WTC11 (cell line): ENCODE data around the gene CLDN6. TPM values are rescaled to one million over a fixed set of nuclear protein-coding genes. Genes with fewer than 3 reads are reported as not detected.

Experiments
- ATAC-seq: fragments of 200-7000 bp; cut with Tn5 transposase; 2 replicates; pipeline ENCODE4 v1.10.0; 2021; ENCODE audit warnings: mild to moderate bottlenecking, moderate library complexity
- CTCF ChIA-PET: fragments of 300-600 bp; sonication (Branson Sonifier 250); formaldehyde crosslinking; loops from one replicate; lab custom pipeline; 2021; ENCODE audit warnings: antibody characterized with exemption; lab: Charles Lee
- POLR2A ChIA-PET: fragments of 350-600 bp; sonication (Branson Sonifier 250); formaldehyde crosslinking; loops from one replicate; lab custom pipeline; 2021; ENCODE audit warnings: antibody characterized with exemption; lab: Charles Lee
- DNase-seq: peaks from one replicate; pipeline ENCODE4 v3.0.0; 2021; ENCODE audit warnings: low spot score
- H3K27ac Mint-ChIP-seq: 2 replicates; pipeline ENCODE4 v1.8.0; 2021; ENCODE audit warnings: mixed read lengths
- H3K27me3 Mint-ChIP-seq: 2 replicates; pipeline ENCODE4 v1.8.0; 2021; ENCODE audit warnings: low read depth, mild to moderate bottlenecking, moderate library complexity, mixed read lengths
- H3K36me3 Mint-ChIP-seq: 2 replicates; pipeline ENCODE4 v1.8.0; 2021; ENCODE audit warnings: mixed read lengths
- H3K4me1 Mint-ChIP-seq: 2 replicates; pipeline ENCODE4 v1.8.0; 2022; ENCODE audit warnings: mixed read lengths
- H3K4me3 Mint-ChIP-seq: 2 replicates; pipeline ENCODE4 v1.8.0; 2021; ENCODE audit warnings: mild to moderate bottlenecking, moderate library complexity, mixed read lengths
- H3K9me3 Mint-ChIP-seq: 2 replicates; pipeline ENCODE4 v1.8.0; 2021; ENCODE audit warnings: mixed read lengths
- ATF2 ChIP-seq: sonication (generic); formaldehyde crosslinking; IDR thresholded peaks from 2 replicates; pipeline ENCODE4 v1.8.1; 2022; ENCODE audit warnings: low read depth, missing genetic modification reagents, borderline replicate concordance
- ELF4 ChIP-seq: sonication (generic); formaldehyde crosslinking; IDR thresholded peaks from 2 replicates; pipeline ENCODE4 v1.8.1; 2022; ENCODE audit warnings: low read depth, mild to moderate bottlenecking, moderate library complexity, missing genetic modification reagents
- ETV6 ChIP-seq: sonication (generic); formaldehyde crosslinking; IDR thresholded peaks from 2 replicates; pipeline ENCODE4 v1.8.1; 2022; ENCODE audit warnings: mild to moderate bottlenecking, missing genetic modification reagents
- FOXK1 ChIP-seq: sonication (generic); formaldehyde crosslinking; IDR thresholded peaks from 2 replicates; pipeline ENCODE4 v1.8.0; 2022; ENCODE audit warnings: mild to moderate bottlenecking, moderate library complexity, missing genetic modification reagents
- FOXP1 ChIP-seq: sonication (generic); formaldehyde crosslinking; IDR thresholded peaks from 2 replicates; pipeline ENCODE4 v1.8.0; 2022; ENCODE audit warnings: missing genetic modification reagents, mild to moderate bottlenecking, moderate library complexity, borderline replicate concordance
- JUN ChIP-seq: sonication (generic); formaldehyde crosslinking; IDR thresholded peaks from 2 replicates; pipeline ENCODE4 v1.8.0; 2023; ENCODE audit warnings: mild to moderate bottlenecking, missing genetic modification reagents
- MLX ChIP-seq: sonication (generic); formaldehyde crosslinking; IDR thresholded peaks from 2 replicates; pipeline ENCODE4 v1.8.1; 2023; ENCODE audit warnings: mild to moderate bottlenecking, missing genetic modification reagents, moderate library complexity
- MXD4 ChIP-seq: fragments of 250-450 bp; sonication (Bioruptor Pico); IDR thresholded peaks from 2 replicates; pipeline ENCODE4 v1.8.0; 2021; ENCODE audit warnings: mild to moderate bottlenecking, moderate library complexity, borderline replicate concordance
- NR1H2 ChIP-seq: sonication (generic); formaldehyde crosslinking; IDR thresholded peaks from 2 replicates; pipeline ENCODE4 v1.9.0; 2021; ENCODE audit warnings: mild to moderate bottlenecking, moderate library complexity, missing genetic modification reagents
- RELA ChIP-seq: sonication (generic); formaldehyde crosslinking; IDR thresholded peaks from 2 replicates; pipeline ENCODE4 v1.8.1; 2022; ENCODE audit warnings: missing genetic modification reagents, mild to moderate bottlenecking, borderline replicate concordance
- SOX15 ChIP-seq: fragments of 250-450 bp; sonication (Bioruptor Pico); IDR thresholded peaks from 2 replicates; pipeline ENCODE4 v1.9.0; 2021; ENCODE audit warnings: mild to moderate bottlenecking
- SP1 ChIP-seq: sonication (generic); formaldehyde crosslinking; conservative IDR thresholded peaks from 2 replicates; pipeline ENCODE4 v1.8.1; 2022; ENCODE audit warnings: missing genetic modification reagents
- TEAD1 ChIP-seq: sonication (generic); formaldehyde crosslinking; IDR thresholded peaks from 2 replicates; pipeline ENCODE4 v1.8.0; 2022; ENCODE audit warnings: mild to moderate bottlenecking, missing genetic modification reagents
- ZNF281 ChIP-seq: sonication (generic); formaldehyde crosslinking; IDR thresholded peaks from 2 replicates; pipeline ENCODE4 v1.8.0; 2023; ENCODE audit warnings: mild to moderate bottlenecking, missing genetic modification reagents
- ZNF425 ChIP-seq: fragments of 250-450 bp; sonication (Bioruptor Pico); conservative IDR thresholded peaks from 2 replicates; pipeline ENCODE4 v1.9.0; 2021; ENCODE audit warnings: mild to moderate bottlenecking
- ZNF512 ChIP-seq: sonication (generic); formaldehyde crosslinking; IDR thresholded peaks from 2 replicates; pipeline ENCODE4 v1.8.1; 2022; ENCODE audit warnings: missing genetic modification reagents, borderline replicate concordance
- ZNF671 ChIP-seq: fragments of 250-450 bp; sonication (Bioruptor Pico); IDR thresholded peaks from 2 replicates; pipeline ENCODE4 v1.8.0; 2021; ENCODE audit warnings: mild to moderate bottlenecking
- total RNA-seq: library from RNA; stranded (reverse); gene quantifications from 3 replicates; pipeline ENCODE4 v1.2.3, GENCODE V29; 2021
- TF ChIP-seq, protein P1 (sequence below): sonication (generic); formaldehyde crosslinking; IDR thresholded peaks from 2 replicates; pipeline ENCODE4 v1.8.1; 2023; ENCODE audit warnings: mild to moderate bottlenecking, moderate library complexity, missing genetic modification reagents
- TF ChIP-seq, protein P2 (sequence below): fragments of 250-450 bp; sonication (Bioruptor Pico); IDR thresholded peaks from 2 replicates; pipeline ENCODE4 v2.1.2; 2022; ENCODE audit warnings: mild to moderate bottlenecking, moderate library complexity

Gene CLDN6
- total RNA-seq, 1 experiment from 2014 or later: 746 TPM

GRCh38 chr16:2983706-2984136 lies 34.3 kb downstream of the CLDN6 start (continued):
- TF ChIP-seq ZNF425 (CRISPR knock-in tag): no peak
- no peak for TF ChIP-seq SOX15 (CRISPR knock-in tag)
- TF ChIP-seq, protein P1, sequence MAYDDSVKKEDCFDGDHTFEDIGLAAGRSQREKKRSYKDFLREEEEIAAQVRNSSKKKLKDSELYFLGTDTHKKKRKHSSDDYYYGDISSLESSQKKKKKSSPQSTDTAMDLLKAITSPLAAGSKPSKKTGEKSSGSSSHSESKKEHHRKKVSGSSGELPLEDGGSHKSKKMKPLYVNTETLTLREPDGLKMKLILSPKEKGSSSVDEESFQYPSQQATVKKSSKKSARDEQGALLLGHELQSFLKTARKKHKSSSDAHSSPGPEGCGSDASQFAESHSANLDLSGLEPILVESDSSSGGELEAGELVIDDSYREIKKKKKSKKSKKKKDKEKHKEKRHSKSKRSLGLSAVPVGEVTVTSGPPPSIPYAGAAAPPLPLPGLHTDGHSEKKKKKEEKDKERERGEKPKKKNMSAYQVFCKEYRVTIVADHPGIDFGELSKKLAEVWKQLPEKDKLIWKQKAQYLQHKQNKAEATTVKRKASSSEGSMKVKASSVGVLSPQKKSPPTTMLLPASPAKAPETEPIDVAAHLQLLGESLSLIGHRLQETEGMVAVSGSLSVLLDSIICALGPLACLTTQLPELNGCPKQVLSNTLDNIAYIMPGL: peak; percentile 57; the same call in 1 of the 2 replicates
- no peak for TF ChIP-seq RELA (CRISPR knock-in tag)
- TF ChIP-seq ZNF671 (CRISPR knock-in tag): no peak
- no peak for TF ChIP-seq NR1H2 (CRISPR knock-in tag)
- TF ChIP-seq MLX (CRISPR knock-in tag): no peak
- peak; percentile 60; the same call in 1 of the 2 replicates for TF ChIP-seq ETV6 (CRISPR knock-in tag)
- TF ChIP-seq ELF4: no peak
- no peak for TF ChIP-seq TEAD1
- TF ChIP-seq MXD4 (CRISPR knock-in tag): no peak

GRCh38 chr16:2982402-2982801 lies 35.6 kb downstream of the CLDN6 start:
- H3K4me3 Mint-ChIP-seq: peak overlapping the region; percentile 79
- ChIA-PET CTCF (interaction anchor here (0.6 to 3.9 kb wide), 16 partner anchors 9 to 107 kb away, joined by 3 to 43 read pairs (median 4); partner anchors contain the start of genes KREMEN2 and TNFRSF12A), POLR2A (interaction anchor here (1.0 to 2.8 kb wide), 2 partner anchors 13 to 25 kb away, joined by 3 to 11 read pairs; partner anchors contain the start of gene PAQR4)

DNA sequence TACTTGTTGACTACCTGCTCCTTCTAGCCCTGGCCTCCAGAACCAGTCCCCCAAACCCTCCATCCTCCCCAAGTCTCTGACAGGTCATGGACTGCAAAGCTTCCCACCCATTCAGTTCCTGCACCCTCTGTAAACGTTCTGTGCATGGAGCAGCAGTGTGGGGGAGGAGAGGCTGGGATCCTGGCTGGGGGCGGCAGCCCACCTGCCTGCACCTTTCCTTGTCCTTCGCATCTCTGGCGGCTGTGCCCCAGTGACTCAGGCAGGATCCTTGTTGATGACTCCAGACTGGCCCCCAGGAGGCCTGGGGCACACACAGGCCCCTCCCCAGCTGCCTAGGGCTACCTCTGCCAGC lies 36.1 kb downstream of the CLDN6 start:
- Mint-ChIP-seq H3K27ac (peak overlapping the region; percentile 91), H3K27me3 (peaks cover 6% of the 10 kb centered on the region; the same call in 1 of the 2 replicates), H3K9me3 (no peaks in the 10 kb centered on the region), H3K4me3 (peak overlapping the region; percentile 79), H3K36me3 (no peaks in the 10 kb centered on the region), H3K4me1 (peaks cover 24% of the 10 kb centered on the region)
- ATAC-seq (peak; percentile 2), DNase-seq (no peak)
- TF ChIP-seq ATF2 (CRISPR knock-in tag) (no peak), FOXP1 (CRISPR knock-in tag) (peak; percentile 49; the same call in 1 of the 2 replicates), ZNF281 (CRISPR knock-in tag) (no peak; the same call in 1 of the 2 replicates), SP1 (peak; percentile 42; the same call in 1 of the 2 replicates), FOXK1 (CRISPR knock-in tag) (0 out of 2 replicates have a peak, but pooled peaks have one; percentile 17)
- TF ChIP-seq, protein P2, sequence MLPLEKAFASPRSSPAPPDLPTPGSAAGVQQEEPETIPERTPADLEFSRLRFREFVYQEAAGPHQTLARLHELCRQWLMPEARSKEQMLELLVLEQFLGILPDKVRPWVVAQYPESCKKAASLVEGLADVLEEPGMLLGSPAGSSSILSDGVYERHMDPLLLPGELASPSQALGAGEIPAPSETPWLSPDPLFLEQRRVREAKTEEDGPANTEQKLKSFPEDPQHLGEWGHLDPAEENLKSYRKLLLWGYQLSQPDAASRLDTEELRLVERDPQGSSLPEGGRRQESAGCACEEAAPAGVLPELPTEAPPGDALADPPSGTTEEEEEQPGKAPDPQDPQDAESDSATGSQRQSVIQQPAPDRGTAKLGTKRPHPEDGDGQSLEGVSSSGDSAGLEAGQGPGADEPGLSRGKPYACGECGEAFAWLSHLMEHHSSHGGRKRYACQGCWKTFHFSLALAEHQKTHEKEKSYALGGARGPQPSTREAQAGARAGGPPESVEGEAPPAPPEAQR (CRISPR knock-in tag): no peak
- ChIA-PET POLR2A (interaction anchor here (1.1 to 2.8 kb wide), 6 partner anchors 9 to 45 kb away, joined by 3 to 11 read pairs (median 8); partner anchors contain the start of gene PAQR4), CTCF (interaction anchor here (0.5 to 3.9 kb wide), 15 partner anchors 10 to 618 kb away, joined by 3 to 46 read pairs (median 11); partner anchors contain the start of genes KREMEN2 and TNFRSF12A)

More at GRCh38 chr16:2982402-2982801, 35.6 kb downstream of the CLDN6 start:
- Mint-ChIP-seq H3K36me3 (no peaks in the 10 kb centered on the region), H3K27ac (peak overlapping the region; percentile 75), H3K4me1 (peaks cover 24% of the 10 kb centered on the region), H3K27me3 (peaks cover 6% of the 10 kb centered on the region; the same call in 1 of the 2 replicates), H3K9me3 (no peaks in the 10 kb centered on the region)
- no peak for ATAC-seq
- DNase-seq: no peak
- TF ChIP-seq JUN (no peak), ZNF512 (CRISPR knock-in tag) (0 out of 2 replicates have a peak, but pooled peaks have one; percentile 73)
- TF ChIP-seq, all 79 proteins: peak for 1
